Glutamatergic neuron (in vitro differentiated cells): ENCODE data around the gene HDAC10. TPM values are rescaled to one million over a fixed set of nuclear protein-coding genes. Genes with fewer than 3 reads are reported as not detected.

Experiments used
- DNase-seq: peaks from one replicate; pipeline ENCODE4 v3.0.0; 2022
- H3K27ac Mint-ChIP-seq: one replicate; pipeline ENCODE4 v1.8.0; 2020; ENCODE audit warnings: mild to moderate bottlenecking, mixed read lengths, inconsistent platforms; ENCODE audit not compliant: unreplicated experiment
- H3K27me3 Mint-ChIP-seq: one replicate; pipeline ENCODE4 v1.8.0; 2020; ENCODE audit warnings: mild to moderate bottlenecking, moderate library complexity, mixed read lengths, inconsistent platforms; ENCODE audit not compliant: unreplicated experiment
- H3K36me3 Mint-ChIP-seq: one replicate; pipeline ENCODE4 v1.8.0; 2020; ENCODE audit warnings: mild to moderate bottlenecking, mixed read lengths, inconsistent platforms; ENCODE audit not compliant: unreplicated experiment
- H3K4me1 Mint-ChIP-seq: one replicate; pipeline ENCODE4 v1.8.0; 2020; ENCODE audit warnings: mild to moderate bottlenecking, low read depth, mixed read lengths, inconsistent platforms; ENCODE audit not compliant: unreplicated experiment
- H3K4me3 Mint-ChIP-seq: one replicate; pipeline ENCODE4 v1.8.0; 2020; ENCODE audit warnings: mild to moderate bottlenecking, mixed read lengths, inconsistent platforms; ENCODE audit not compliant: unreplicated experiment
- H3K9me3 Mint-ChIP-seq: one replicate; pipeline ENCODE4 v1.8.0; 2020; ENCODE audit warnings: mild to moderate bottlenecking, moderate library complexity, mixed read lengths, inconsistent platforms; ENCODE audit not compliant: unreplicated experiment
- CTCF ChIP-seq: fragments of 200-600 bp; sonication (generic); IDR thresholded peaks from one replicate; pipeline ENCODE4 v1.5.0; 2021; ENCODE audit not compliant: partially characterized antibody, unreplicated experiment
- total RNA-seq: library from RNA; stranded (reverse); fragmentation: NEBNext Ultra II Directional; extraction: Animal tissue kit (Norgen Biotek cat#: 25700); gene quantifications from one replicate; pipeline ENCODE4 v1.2.1, GENCODE V29; 2021; ENCODE audit not compliant: unreplicated experiment

HDAC10 gene
- total RNA-seq, 1 donor from 2014 or later, result 88.2 TPM

GRCh38 chr22:50289151-50289941 lies 38.3 kb upstream of the HDAC10 start:
- Mint-ChIP-seq H3K9me3 (peaks cover 3% of the 10 kb centered on the region), H3K27ac (no peak overlapping the region)

GRCh38 chr22:50287731-50288130 lies 36.7 kb upstream of the HDAC10 start:
- Mint-ChIP-seq H3K27me3 (no peaks in the 10 kb centered on the region), H3K4me3 (no peak overlapping the region), H3K36me3 (no peaks in the 10 kb centered on the region), H3K4me1 (peaks cover 3% of the 10 kb centered on the region), H3K9me3 (peaks cover 3% of the 10 kb centered on the region), H3K27ac (no peak overlapping the region)
- DNase-seq, result no peak
- no peak for TF ChIP-seq CTCF

More at GRCh38 chr22:50289151-50289941, 38.3 kb upstream of the HDAC10 start:
- Mint-ChIP-seq H3K4me3 (no peak overlapping the region), H3K27me3 (no peaks in the 10 kb centered on the region), H3K36me3 (no peaks in the 10 kb centered on the region), H3K4me1 (peaks cover 3% of the 10 kb centered on the region)
- no peak for TF ChIP-seq CTCF
- no peak for DNase-seq

- no peaks in the 10 kb centered on the region for H3K9me3 Mint-ChIP-seq
Measured at GRCh38 chr22:50286701-50287318, 35.7 kb upstream of the HDAC10 start.

GRCh38 chr22:50286275-50286674 lies 35.2 kb upstream of the HDAC10 start:
- Mint-ChIP-seq H3K27me3 (no peaks in the 10 kb centered on the region), H3K36me3 (no peaks in the 10 kb centered on the region), H3K4me3 (no peak overlapping the region), H3K4me1 (no peaks in the 10 kb centered on the region), H3K27ac (no peak overlapping the region), H3K9me3 (no peaks in the 10 kb centered on the region)
- no peak for TF ChIP-seq CTCF
- DNase-seq, result no peak

More at GRCh38 chr22:50286701-50287318, 35.7 kb upstream of the HDAC10 start:
- no peaks in the 10 kb centered on the region for H3K36me3 Mint-ChIP-seq
- TF ChIP-seq CTCF, result no peak
- no peak overlapping the region for H3K27ac Mint-ChIP-seq
- no peak overlapping the region for H3K4me3 Mint-ChIP-seq
- DNase-seq, result no peak
- H3K27me3 Mint-ChIP-seq, result no peaks in the 10 kb centered on the region
- no peaks in the 10 kb centered on the region for H3K4me1 Mint-ChIP-seq
